ENCODE results near the gene UGDH. TPM values are rescaled to one million over a fixed set of nuclear protein-coding genes. Genes with fewer than 3 reads are reported as not detected.
"Not testable (repeated sequence)": the region's sequence is repeated elsewhere in the genome, so short reads cannot be mapped to it uniquely, and the experiment has no call there.

Gene UGDH
- total RNA-seq, result 14.2 TPM
- long read RNA-seq, transcript UGDH-201 (12 exons, 3,216 nt), result major isoform, 50 of 55 reads
- long read RNA-seq, partial matches to known transcripts, result 0 of 55 reads
- long read RNA-seq, other reads (novel, unspliced or antisense), result 4 of 55 reads

DNA sequence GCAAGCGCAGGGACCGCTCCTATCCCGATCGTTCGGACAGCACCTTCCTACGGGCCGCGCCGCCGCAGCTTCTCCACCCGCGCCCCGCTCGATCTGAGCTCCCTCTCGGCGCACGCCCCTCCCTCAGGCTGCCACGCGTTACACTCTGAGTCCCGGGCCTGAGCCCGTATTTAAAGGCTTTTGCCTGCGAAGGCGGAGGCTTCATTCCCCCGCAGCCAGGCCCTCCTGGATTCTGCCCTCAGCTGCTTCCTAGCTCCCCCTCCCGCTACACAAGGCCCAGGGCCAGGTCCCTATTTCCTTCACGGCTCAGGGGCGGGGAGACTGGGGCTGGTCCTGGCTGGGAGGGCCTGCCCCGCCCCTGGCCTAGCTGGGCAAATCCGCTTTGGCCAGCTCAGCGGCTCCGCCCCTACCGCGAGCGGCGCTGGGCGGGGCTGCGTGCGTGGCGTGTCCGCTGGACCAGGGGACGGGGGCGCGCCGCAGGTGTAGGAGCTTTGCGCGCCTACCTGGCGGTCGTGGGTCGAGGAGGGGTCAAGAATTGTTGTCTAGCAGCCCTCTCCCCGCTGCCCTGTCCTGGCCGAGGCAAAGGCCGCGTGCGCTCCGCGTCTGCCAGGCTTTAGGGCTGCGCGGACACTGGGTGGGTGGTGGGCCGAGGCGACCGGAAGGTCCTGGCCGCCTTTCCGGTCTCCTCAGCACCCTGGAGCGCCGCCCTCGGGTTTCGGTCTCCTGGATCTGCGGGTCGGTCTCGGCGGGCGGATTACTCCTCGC lies at the start of gene UGDH:
Gene UGDH (minus strand): TSS at position 144 of the 765 bp plus-strand sequence. CDS start 5,927 bp downstream, outside the sequence.
- ATAC-seq (ENCODE audit: poor library complexity) (peak; percentile 99), DNase-seq (peak; percentile 98)
- intact Hi-C loops (cut with DNase I), result loop anchor here (5.0 kb wide), 1 partner anchor 110 kb away; the partner anchor contains the start of gene SMIM14

- ATAC-seq (ENCODE audit: poor library complexity) (no peak), DNase-seq (no peak)
- intact Hi-C loops (cut with DNase I), result no loop called here
These were observed 47.7 kb upstream of the UGDH start for GRCh38 chr4:39574946-39575345.

- ATAC-seq (ENCODE audit: poor library complexity) (no peak), DNase-seq (no peak)
- intact Hi-C loops (cut with DNase I), result no loop called here
These were observed 44.3 kb upstream of the UGDH start for GRCh38 chr4:39571504-39571903.

DNA sequence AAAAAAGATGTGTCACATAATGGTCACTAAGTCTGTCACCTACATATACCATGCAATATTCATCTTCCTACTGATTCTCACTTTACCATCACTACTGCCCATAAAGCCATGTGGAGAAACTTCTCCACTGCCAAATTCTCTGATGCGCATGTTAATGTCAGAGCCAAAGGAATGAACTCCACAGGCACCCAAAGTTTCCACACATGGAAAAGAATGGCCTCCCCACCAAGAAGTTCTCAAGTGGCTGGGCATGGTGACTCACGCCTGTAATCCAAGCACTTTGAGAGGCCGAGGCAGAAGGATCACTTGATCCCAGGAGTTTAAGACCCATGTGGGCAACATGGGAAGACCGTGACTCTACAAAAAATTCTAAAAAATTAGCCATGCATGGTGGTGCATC lies 43.8 kb upstream of the UGDH start:
- intact Hi-C loops (cut with DNase I), result no loop called here
- ATAC-seq (ENCODE audit: poor library complexity), result no peak
- no peak for DNase-seq

DNA sequence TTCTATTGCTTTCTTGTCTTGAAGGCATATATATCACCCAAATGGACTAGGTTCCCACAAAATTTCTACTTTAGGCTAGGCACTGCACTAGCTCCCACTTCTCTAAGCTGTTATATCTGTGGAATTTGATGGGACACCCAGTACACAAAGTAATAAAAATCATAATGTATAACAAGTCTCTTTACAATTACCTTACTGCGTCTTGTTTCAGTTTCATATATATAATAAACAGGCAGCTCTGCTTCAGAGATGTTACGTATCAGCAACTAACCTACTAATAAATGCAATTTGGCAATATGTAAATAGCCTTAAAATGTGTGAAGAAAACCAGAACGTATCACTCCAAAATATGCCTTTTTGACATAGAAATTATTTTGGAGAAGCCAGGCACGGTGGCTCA lies 42.0 kb upstream of the UGDH start:
- intact Hi-C loops (cut with DNase I), result no loop called here
- no peak for ATAC-seq (ENCODE audit: poor library complexity)
- DNase-seq, result no peak

DNA sequence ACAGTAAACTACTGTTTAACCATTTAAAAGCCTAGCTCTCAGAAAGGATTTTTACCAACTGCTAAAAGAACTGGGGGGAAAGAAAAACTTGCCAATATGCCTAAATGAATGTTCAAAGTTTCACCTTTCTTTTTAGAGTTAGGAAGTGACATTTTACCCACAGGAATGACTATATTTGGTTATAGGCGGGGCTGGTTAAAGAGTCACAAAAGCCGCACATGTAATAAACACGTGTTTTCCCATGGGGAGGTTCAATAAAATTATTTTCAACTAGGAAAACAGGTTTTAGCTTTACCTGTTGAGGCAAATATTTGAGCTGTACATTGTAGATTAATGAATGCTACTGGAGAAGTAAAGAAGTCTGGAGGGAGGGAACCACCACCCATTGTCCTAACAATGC lies 41.6 kb upstream of the UGDH start:
- ATAC-seq (ENCODE audit: poor library complexity) (no peak), DNase-seq (no peak)
- intact Hi-C loops (cut with DNase I), result no loop called here

GRCh38 chr4:39565878-39566600 lies 38.8 kb upstream of the UGDH start:
- no peak for DNase-seq
- intact Hi-C loops (cut with DNase I), result no loop called here
- ATAC-seq (ENCODE audit: poor library complexity), result no peak

- intact Hi-C loops (cut with DNase I), result no loop called here
- ATAC-seq (ENCODE audit: poor library complexity) (no peak), DNase-seq (no peak)
These were observed 36.2 kb upstream of the UGDH start for GRCh38 chr4:39563346-39563847.

GRCh38 chr4:39562792-39563191 lies 35.6 kb upstream of the UGDH start:
- ATAC-seq (ENCODE audit: poor library complexity), result no peak
- intact Hi-C loops (cut with DNase I), result no loop called here
- no peak for DNase-seq

- intact Hi-C loops (cut with DNase I), result no loop called here
- ATAC-seq (ENCODE audit: poor library complexity) (no peak), DNase-seq (no peak)
These were observed 32.4 kb upstream of the UGDH start for GRCh38 chr4:39559626-39560025.

- intact Hi-C loops (cut with DNase I), result no loop called here
- ATAC-seq (ENCODE audit: poor library complexity) (no peak), DNase-seq (no peak)
These were observed 28.2 kb upstream of the UGDH start for GRCh38 chr4:39555472-39555871.

DNA sequence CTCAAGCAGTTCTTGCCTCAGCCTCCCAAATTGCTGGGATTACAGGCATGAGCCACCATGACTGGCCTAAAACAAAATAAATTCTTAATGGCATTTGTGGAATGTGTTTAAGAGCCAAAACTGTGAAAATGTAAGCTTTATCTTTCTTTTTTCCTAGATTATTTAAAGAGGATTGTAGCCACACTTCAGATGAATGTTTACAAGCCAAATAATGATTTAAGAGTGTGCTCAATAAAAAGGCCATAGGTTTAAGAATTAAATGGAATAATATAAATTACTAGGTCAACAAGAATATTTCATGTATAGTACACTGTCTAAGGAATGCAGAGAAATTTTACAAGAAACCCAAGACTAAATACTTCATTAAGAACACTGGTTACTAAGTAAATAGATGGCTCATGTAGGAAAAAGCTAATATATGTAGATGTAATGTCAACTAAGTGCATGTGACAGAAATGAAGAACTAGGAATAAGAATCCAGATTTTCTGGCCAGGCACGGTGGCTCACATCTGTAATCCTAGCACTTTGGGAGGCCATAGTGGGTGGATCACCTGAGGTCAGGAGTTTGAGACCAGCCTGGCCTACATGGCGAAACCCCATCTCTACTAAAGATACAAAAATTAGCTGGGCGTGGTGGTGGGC lies 21.3 kb upstream of the UGDH start:
- ATAC-seq (ENCODE audit: poor library complexity) (no peak), DNase-seq (no peak)
- intact Hi-C loops (cut with DNase I), result no loop called here

- DNase-seq, result no peak
These were observed 17.5 kb upstream of the UGDH start for GRCh38 chr4:39544580-39545315.

GRCh38 chr4:39544080-39544479 lies 16.8 kb upstream of the UGDH start:
- ATAC-seq (ENCODE audit: poor library complexity); intact Hi-C loops (cut with DNase I): not testable (repeated sequence)

More at GRCh38 chr4:39544580-39545315, 17.5 kb upstream of the UGDH start:
- intact Hi-C loops (cut with DNase I), result no loop called here
- no peak for ATAC-seq (ENCODE audit: poor library complexity)

DNA sequence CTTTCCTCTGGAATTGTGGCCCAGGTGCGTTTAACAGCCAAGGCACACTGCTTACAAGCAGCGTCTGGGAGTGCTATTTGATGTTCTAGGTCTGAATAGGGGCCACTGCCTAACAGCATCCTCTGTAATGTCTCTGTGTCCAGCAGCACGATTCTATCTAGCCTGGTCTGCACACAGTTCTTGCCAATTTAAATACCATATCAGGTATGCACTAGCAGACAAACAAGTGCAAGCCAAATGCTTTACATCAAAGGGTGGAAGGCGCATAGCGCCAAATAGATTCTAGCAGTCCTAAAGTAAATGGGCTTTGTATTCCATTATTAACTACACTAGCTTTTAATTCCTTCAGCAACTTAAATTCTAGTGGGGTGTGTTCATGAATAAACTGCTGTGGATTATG lies 15.8 kb upstream of the UGDH start:
- ATAC-seq (ENCODE audit: poor library complexity) (no peak), DNase-seq (no peak)
- intact Hi-C loops (cut with DNase I), result no loop called here

More at GRCh38 chr4:39544080-39544479, 16.8 kb upstream of the UGDH start:
- DNase-seq, result not testable (repeated sequence)

GRCh38 chr4:39542611-39543012 lies 15.4 kb upstream of the UGDH start:
- intact Hi-C loops (cut with DNase I), result no loop called here
- ATAC-seq (ENCODE audit: poor library complexity) (no peak), DNase-seq (no peak)

DNA sequence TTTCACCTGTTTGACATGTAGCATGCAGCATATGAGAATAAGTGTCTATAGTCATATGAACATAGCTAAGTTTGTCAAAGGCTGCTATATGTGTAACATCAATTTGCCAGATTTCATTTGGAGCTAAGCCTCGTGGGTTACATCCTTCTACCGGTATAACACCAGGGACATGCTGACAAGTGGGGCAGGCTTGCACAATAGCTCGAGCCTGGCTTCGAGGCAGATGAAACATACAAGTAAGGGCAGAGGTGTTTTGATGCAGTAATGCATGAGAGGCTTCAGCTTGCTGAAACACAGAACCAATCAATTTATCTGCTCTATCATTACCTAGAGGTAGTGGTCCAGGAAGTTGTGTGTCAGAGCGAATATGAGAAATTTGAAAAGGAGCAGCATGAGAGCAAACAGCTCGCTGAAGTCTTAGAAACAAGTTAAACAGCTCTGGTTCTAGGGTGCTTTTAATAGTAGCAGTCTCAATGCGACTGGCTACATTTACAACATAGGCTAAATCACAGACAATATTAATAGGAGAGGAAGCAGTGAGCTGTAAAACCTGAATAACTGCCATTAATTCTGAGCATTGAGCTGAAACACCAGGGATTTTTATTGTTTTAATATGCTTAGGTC lies 14.9 kb upstream of the UGDH start:
- ATAC-seq (ENCODE audit: poor library complexity), result peak; percentile 63
- DNase-seq, result no peak
- intact Hi-C loops (cut with DNase I), result no loop called here

DNA sequence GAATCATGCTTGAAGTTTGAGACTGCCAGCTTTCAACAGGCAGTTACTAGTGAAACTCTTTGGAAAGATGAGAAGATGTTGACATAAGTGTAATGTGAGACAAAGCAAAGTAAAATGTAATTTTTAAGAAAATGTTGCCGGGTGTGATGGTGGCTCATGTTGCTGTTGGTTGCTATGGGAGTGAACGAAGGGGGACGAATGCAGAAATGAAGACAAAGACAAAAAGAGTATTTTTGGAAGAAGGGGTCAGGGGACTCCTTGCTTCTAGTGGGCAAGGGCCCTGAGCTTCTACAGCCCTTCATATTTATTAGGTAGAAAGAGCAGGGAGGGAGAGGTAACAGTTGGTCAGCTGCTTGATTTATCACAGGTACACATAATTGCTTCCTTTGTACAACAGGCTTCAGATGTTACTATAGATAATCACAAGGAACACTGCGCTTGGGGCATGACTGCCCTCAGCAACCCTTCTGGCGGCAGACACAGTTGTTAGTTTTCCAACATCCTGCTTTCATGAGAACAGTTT lies 11.9 kb upstream of the UGDH start:
- intact Hi-C loops (cut with DNase I), result no loop called here
- no peak for DNase-seq
- no peak for ATAC-seq (ENCODE audit: poor library complexity)

Measured in Right ventricle myocardium superior (tissue), 1 donor.